ENCODE results near the gene USP33.
"Not testable (repeated sequence)": the region's sequence is repeated elsewhere in the genome, so short reads cannot be mapped to it uniquely, and the experiment has no call there.

USP33 gene

GRCh38 chr1:77649127-77649526 is 110.5 kb downstream of the USP33 start:
- no peak overlapping the region for H3K9ac ChIP-seq (ENCODE audit: low read depth, low read length)
- H3K4me2 ChIP-seq (ENCODE audit: insufficient read depth, low read length) = no peak overlapping the region
- peaks cover 29% of the 10 kb centered on the region for H3K36me3 ChIP-seq (ENCODE audit: insufficient read depth, low read length)
- H3K9me3 ChIP-seq (ENCODE audit: insufficient read depth, low read length, severe bottlenecking) = peaks cover 22% of the 10 kb centered on the region
- no peak overlapping the region for H3K27ac ChIP-seq (ENCODE audit: low read length)
- ATAC-seq (ENCODE audit: insufficient read depth, low read depth) = no peak
- peaks cover 20% of the 10 kb centered on the region for H4K20me1 ChIP-seq (ENCODE audit: insufficient read depth, low read length)
- H3K79me2 ChIP-seq (ENCODE audit: insufficient read depth, low read length) = peaks cover 99% of the 10 kb centered on the region
- no peak overlapping the region for H3K4me3 ChIP-seq (ENCODE audit: low read depth in 1 of 2, low read length in 2 of 2)
- TF ChIP-seq CTCF (IDR thresholded peaks at IDR 0.05; ENCODE audit: borderline replicate concordance, extremely low read depth, low read length, poor library complexity, severe bottlenecking) = no peak
- no peak for TF ChIP-seq EZH2 (IDR thresholded peaks at IDR 0.05; ENCODE audit: borderline replicate concordance, low read depth, low read length, severe bottlenecking)
- H3K4me1 ChIP-seq (ENCODE audit: insufficient read depth, low read length) = no peaks in the 10 kb centered on the region
- no peak overlapping the region for H2AFZ ChIP-seq (ENCODE audit: low read depth, low read length)
- H3K27me3 ChIP-seq (ENCODE audit: insufficient read depth, low read length, poor library complexity) = no peaks in the 10 kb centered on the region
- no peak for DNase-seq

GRCh38 chr1:77646224-77646623 is 113.4 kb downstream of the USP33 start:
- H3K4me1 ChIP-seq (ENCODE audit: insufficient read depth, low read length); H3K9ac ChIP-seq (ENCODE audit: low read depth, low read length); DNase-seq; H3K4me3 ChIP-seq (ENCODE audit: low read depth in 1 of 2, low read length in 2 of 2); H2AFZ ChIP-seq (ENCODE audit: low read depth, low read length); H3K4me2 ChIP-seq (ENCODE audit: insufficient read depth, low read length); ATAC-seq (ENCODE audit: insufficient read depth, low read depth); H3K27me3 ChIP-seq (ENCODE audit: insufficient read depth, low read length, poor library complexity); H3K27ac ChIP-seq (ENCODE audit: low read length): not testable (repeated sequence)
- Histone ChIP-seq H4K20me1 (ENCODE audit: insufficient read depth, low read length) (peaks cover 28% of the 10 kb centered on the region), H3K9me3 (ENCODE audit: insufficient read depth, low read length, severe bottlenecking) (peaks cover 14% of the 10 kb centered on the region), H3K36me3 (ENCODE audit: insufficient read depth, low read length) (peaks cover 19% of the 10 kb centered on the region), H3K79me2 (ENCODE audit: insufficient read depth, low read length) (peaks cover 98% of the 10 kb centered on the region)
